IMR-90 (cell line): ENCODE data around the gene NPAS2. TPM values are rescaled to one million over a fixed set of nuclear protein-coding genes. Genes with fewer than 3 reads are reported as not detected.

Experiments
- ATAC-seq: fragments of 200-7000 bp; cut with Tn5 transposase; 2 replicates; pipeline ENCODE4 v1.9.1; 2020; ENCODE audit warnings: low read depth, mild to moderate bottlenecking, moderate library complexity
- BruUV-seq: library from RNA; stranded (reverse); fragments of 400-500 nt; replicated peaks from 2 replicates; lab custom pipeline; 2021; lab: Mats Ljungman, UMichigan
- CTCF ChIA-PET: fragments of 300-600 bp; formaldehyde crosslinking; extraction: SDS; loops from one replicate; lab custom pipeline; 2021; ENCODE audit warnings: antibody characterized with exemption; lab: Yijun Ruan, JAX
- POLR2A ChIA-PET: fragments of 300-600 bp; sonication (Branson Sonifier 250); formaldehyde crosslinking; loops from one replicate; lab custom pipeline; 2022; ENCODE audit warnings: antibody characterized with exemption; ENCODE audit not compliant: unreplicated experiment; lab: Charles Lee
- DNase-seq: peaks from one replicate; pipeline ENCODE4 v3.0.0; 2013
- H2AFZ ChIP-seq: replicated peaks from 2 replicates; pipeline ENCODE3; 2013; ENCODE audit warnings: low read length, mild to moderate bottlenecking; ENCODE audit not compliant: poor library complexity
- H2AK5ac ChIP-seq: 2 replicates; pipeline ENCODE4 v1.6.1; 2013; ENCODE audit warnings: low read depth, low read length, inconsistent platforms
- H2AK9ac ChIP-seq: replicated peaks from 2 replicates; pipeline ENCODE3; 2013; ENCODE audit warnings: mild to moderate bottlenecking, low read depth, low read length, moderate library complexity; ENCODE audit not compliant: poor library complexity
- H2BK120ac ChIP-seq: 2 replicates; pipeline ENCODE4 v1.6.1; 2013; ENCODE audit warnings: low read depth, low read length, inconsistent platforms
- H2BK15ac ChIP-seq: 3 replicates; pipeline ENCODE4 v1.6.1; 2013; ENCODE audit warnings: low read depth, low read length, inconsistent platforms
- H2BK20ac ChIP-seq: 2 replicates; pipeline ENCODE4 v1.6.1; 2013; ENCODE audit warnings: low read depth, mild to moderate bottlenecking, inconsistent platforms, low read length, moderate library complexity
- H2BK5ac ChIP-seq: 2 replicates; pipeline ENCODE4 v1.6.1; 2013; ENCODE audit warnings: mild to moderate bottlenecking, low read depth, low read length, inconsistent platforms; ENCODE audit not compliant: poor library complexity, severe bottlenecking
- H3K14ac ChIP-seq: replicated peaks from 2 replicates; pipeline ENCODE4 v1.6.1; 2013; ENCODE audit warnings: low read depth, low read length, inconsistent platforms
- H3K18ac ChIP-seq: 2 replicates; pipeline ENCODE4 v1.6.1; 2013; ENCODE audit warnings: low read depth, low read length, control low read depth
- H3K23ac ChIP-seq: 2 replicates; pipeline ENCODE4 v1.6.1; 2013; ENCODE audit warnings: low read depth, low read length, inconsistent platforms
- H3K27ac ChIP-seq: 2 replicates; pipeline ENCODE4 v1.5.1; 2013; ENCODE audit warnings: mild to moderate bottlenecking, control low read depth, low read length; ENCODE audit not compliant: insufficient read depth
- H3K27me3 ChIP-seq: 2 replicates; pipeline ENCODE4 v1.6.1; 2013; ENCODE audit warnings: low read length; ENCODE audit not compliant: control insufficient read depth, insufficient read depth
- H3K36me3 ChIP-seq: 2 replicates; pipeline ENCODE4 v1.6.1; 2013; ENCODE audit warnings: low read length, mixed read lengths; ENCODE audit not compliant: control insufficient read depth, insufficient read depth
- H3K4ac ChIP-seq: 2 replicates; pipeline ENCODE4 v1.6.1; 2013; ENCODE audit warnings: low read depth, low read length, inconsistent platforms
- H3K4me1 ChIP-seq: 2 replicates; pipeline ENCODE4 v1.6.1; 2013; ENCODE audit warnings: low read length, mixed read lengths; ENCODE audit not compliant: control insufficient read depth, insufficient read depth
- H3K4me2 ChIP-seq: 2 replicates; pipeline ENCODE4 v1.6.1; 2013; ENCODE audit warnings: low read depth, mild to moderate bottlenecking, control low read depth, low read length, moderate library complexity
- H3K4me3 ChIP-seq: 2 replicates; pipeline ENCODE4 v1.5.1; 2013; ENCODE audit warnings: low read depth, mild to moderate bottlenecking, control low read depth, low read length, moderate library complexity; ENCODE audit not compliant: insufficient read depth
- H3K56ac ChIP-seq: 2 replicates; pipeline ENCODE4 v1.6.1; 2013; ENCODE audit warnings: low read length, inconsistent platforms; ENCODE audit not compliant: insufficient read depth; ENCODE audit errors: extremely low read depth
- H3K79me1 ChIP-seq, 2 experiments: 2 replicates each; pipeline ENCODE4 v1.6.1; 2013; ENCODE audit warnings: low read length in 2 of 2, inconsistent platforms in 1 of 2, low read depth in 1 of 2
- H3K9ac ChIP-seq: 2 replicates; pipeline ENCODE4 v1.6.1; 2013; ENCODE audit warnings: low read depth, low read length, control low read depth
- H3K9me1 ChIP-seq: 2 replicates; pipeline ENCODE4 v1.6.1; 2013; ENCODE audit warnings: low read length, inconsistent platforms; ENCODE audit not compliant: insufficient read depth
- H3K9me3 ChIP-seq: 2 replicates; pipeline ENCODE4 v1.6.1; 2013; ENCODE audit warnings: low read length; ENCODE audit not compliant: control insufficient read depth, insufficient read depth
- H4K20me1 ChIP-seq: 2 replicates; pipeline ENCODE4 v1.6.1; 2013; ENCODE audit warnings: low read length, inconsistent platforms; ENCODE audit not compliant: insufficient read depth
- H4K5ac ChIP-seq: 2 replicates; pipeline ENCODE4 v1.6.1; 2013; ENCODE audit warnings: mild to moderate bottlenecking, low read depth, low read length, control low read depth
- H4K8ac ChIP-seq, 2 experiments: 2 replicates each; pipeline ENCODE4 v1.6.1; 2013; ENCODE audit warnings: low read depth in 2 of 2, low read length in 2 of 2, control low read depth in 1 of 2, inconsistent platforms in 1 of 2
- H4K91ac ChIP-seq: 2 replicates; pipeline ENCODE4 v1.6.1; 2013; ENCODE audit warnings: low read depth, low read length, inconsistent platforms; ENCODE audit not compliant: insufficient read depth
- BHLHE40 ChIP-seq: fragments of 150-350 bp; IDR thresholded peaks from 2 replicates; pipeline ENCODE4 v1.6.1; 2016; ENCODE audit warnings: mild to moderate bottlenecking, low read depth, low read length
- CEBPB ChIP-seq: IDR thresholded peaks from 2 replicates; pipeline ENCODE4 v1.6.1; 2012; ENCODE audit warnings: low read depth, low read length, improper control_type of control experiment
- CHD1 ChIP-seq: IDR thresholded peaks from 2 replicates; pipeline ENCODE4 v1.6.1; 2012; ENCODE audit warnings: low read depth, low read length, improper control_type of control experiment
- CTCF ChIP-seq: conservative IDR thresholded peaks from 2 replicates; pipeline ENCODE4 v1.5.1; 2012; ENCODE audit warnings: mild to moderate bottlenecking, low read depth, low read length, improper control_type of control experiment
- ELK1 ChIP-seq: fragments of 150-350 bp; IDR thresholded peaks from 2 replicates; pipeline ENCODE4 v1.6.1; 2016; ENCODE audit warnings: low read depth, mild to moderate bottlenecking, low read length, moderate library complexity, borderline replicate concordance
- FOS ChIP-seq: fragments of 150-350 bp; IDR thresholded peaks from 2 replicates; pipeline ENCODE4 v1.6.1; 2016; ENCODE audit warnings: low read depth, low read length
- MAFK ChIP-seq: IDR thresholded peaks from 2 replicates; pipeline ENCODE4 v1.6.1; 2012; ENCODE audit warnings: low read depth, low read length, improper control_type of control experiment
- MAZ ChIP-seq: IDR thresholded peaks from 2 replicates; pipeline ENCODE4 v1.6.1; 2012; ENCODE audit warnings: low read depth, mild to moderate bottlenecking, low read length, improper control_type of control experiment, moderate library complexity, borderline replicate concordance
- MXI1 ChIP-seq: IDR thresholded peaks from 2 replicates; pipeline ENCODE4 v1.6.1; 2012; ENCODE audit warnings: low read depth, mild to moderate bottlenecking, low read length, moderate library complexity, borderline replicate concordance
- NFE2L2 ChIP-seq: fragments of 150-350 bp; IDR thresholded peaks from 2 replicates; pipeline ENCODE4 v1.6.1; 2016; ENCODE audit warnings: low read depth, mild to moderate bottlenecking, low read length
- POLR2A ChIP-seq: IDR thresholded peaks from 2 replicates; pipeline ENCODE4 v1.6.1; 2012; ENCODE audit warnings: mild to moderate bottlenecking, low read depth, low read length
- RAD21 ChIP-seq: IDR thresholded peaks from 2 replicates; pipeline ENCODE4 v1.6.1; 2012; ENCODE audit warnings: low read length, improper control_type of control experiment
- RCOR1 ChIP-seq: IDR thresholded peaks from 2 replicates; pipeline ENCODE4 v1.6.1; 2012; ENCODE audit warnings: mild to moderate bottlenecking, low read length, improper control_type of control experiment; ENCODE audit not compliant: insufficient replicate concordance
- RFX5 ChIP-seq: IDR thresholded peaks from 2 replicates; pipeline ENCODE4 v1.8.0; 2012; ENCODE audit warnings: low read depth, mild to moderate bottlenecking, low read length, moderate library complexity
- SMC3 ChIP-seq: fragments of 150-350 bp; IDR thresholded peaks from 2 replicates; pipeline ENCODE4 v1.6.1; 2016; ENCODE audit warnings: low read depth, mild to moderate bottlenecking, antibody characterized with exemption, low read length, moderate library complexity
- WGBS, 2 experiments: methylation state at CpG; one replicate each; pipeline versions ENCODE4 v1.1.5 to v1.1.7; 2013; ENCODE audit warnings: missing lambda C conversion rate in 2 of 2; ENCODE audit not compliant: insufficient read length in 1 of 2; ENCODE audit errors: extremely low coverage in 2 of 2; 5-methylcytosine and 5-hydroxymethylcytosine counted together
- dilution Hi-C: fragments of 300-500 bp; cut with HindIII; formaldehyde crosslinking; loops from one replicate; pipeline ENCODE4 v1.14.3; 2018; ENCODE audit warnings: low sequenced_read_pairs; ENCODE audit not compliant: unreplicated experiment
- in situ Hi-C: fragments of 300-500 bp; cut with MboI; formaldehyde crosslinking; loops from 3 replicates; pipeline ENCODE4 v1.14.3; 2019; ENCODE audit warnings: low sequenced_read_pairs, inconsistent platforms, mixed read lengths
- intact Hi-C: fragments of 100-400 bp; cut with micrococcal nuclease; formaldehyde crosslinking; loops from 2 replicates; pipeline ENCODE4 v1.10.0; 2022
- polyA plus RNA-seq, 3 experiments: library from polyadenylated mRNA; depleted of rRNA; stranded (reverse); fragments of >200 nt; gene quantifications; 2 replicates each; pipeline ENCODE4 v1.2.3, GENCODE V29; 2012; ENCODE audit warnings: low replicate concordance in 1 of 3
- total RNA-seq: library from RNA; depleted of rRNA; stranded (reverse); fragments of >200 nt; gene quantifications from 2 replicates; pipeline ENCODE4 v1.2.3, GENCODE V29; 2012
- TF ChIP-seq, protein P1 (sequence below): fragments of 150-350 bp; IDR thresholded peaks from 2 replicates; pipeline ENCODE4 v1.6.1; 2017; ENCODE audit warnings: mild to moderate bottlenecking, antibody characterized with exemption, low read length, low read depth

NPAS2 gene
- total and polyA plus RNA-seq, 2 of the 4 experiments (the other 2 are of a cell fraction) = 5.2 to 14.8 TPM

DNA sequence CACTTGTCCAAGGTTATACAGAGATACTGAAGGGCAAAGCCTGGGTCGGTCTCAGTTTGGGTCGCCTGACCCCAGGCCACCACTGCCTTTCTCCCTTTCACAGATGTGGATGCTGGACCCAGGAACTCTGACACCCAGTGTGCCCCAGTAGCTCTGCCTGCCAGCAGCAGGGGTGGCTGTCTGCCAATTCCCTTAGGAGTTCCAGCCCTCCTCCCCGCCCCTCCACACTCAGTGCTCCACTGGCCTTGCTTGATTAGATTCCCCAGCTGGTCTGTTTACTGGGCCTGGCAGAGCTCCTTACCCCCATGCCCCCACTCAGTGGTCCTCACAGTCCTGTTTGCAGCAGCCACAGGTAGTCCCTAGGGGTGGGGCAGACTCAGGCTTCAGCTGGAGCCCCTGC, 75.5 kb downstream of the NPAS2 start:
- DNase-seq = no peak
- dilution Hi-C loops = no loop called here

More for the DNA sequence above, 75.5 kb downstream of the NPAS2 start:
- Histone ChIP-seq H3K4me2 (no peak overlapping the region), H2BK5ac (no peak overlapping the region), H3K79me1 (peaks cover 22 to 40% of the 10 kb centered on the region in 2 experiments), H3K9me1 (peaks cover 19% of the 10 kb centered on the region), H3K4ac (no peak overlapping the region), H2AK9ac (no peak overlapping the region), H4K20me1 (no peaks in the 10 kb centered on the region; the same call in 1 of the 2 replicates), H3K9me3 (no peaks in the 10 kb centered on the region), H4K8ac (no peak overlapping the region), H3K56ac (no peak overlapping the region), H3K27ac (no peak overlapping the region), H2AK5ac (no peak overlapping the region; the same call in 1 of the 2 replicates), H3K14ac (no peak overlapping the region), H3K36me3 (no peaks in the 10 kb centered on the region), H3K23ac (0 out of 2 replicates have a peak overlapping the region, but pooled peaks have one; percentile 15), H2AFZ (peak overlapping the region; percentile 38), H3K4me1 (peaks cover 13% of the 10 kb centered on the region), H2BK15ac (no peak overlapping the region), H3K18ac (no peak overlapping the region), H2BK20ac (no peak overlapping the region), H4K91ac (no peak overlapping the region), H2BK120ac (no peak overlapping the region), H3K9ac (no peak overlapping the region), H3K4me3 (no peak overlapping the region), H4K5ac (no peak overlapping the region), H3K27me3 (no peaks in the 10 kb centered on the region)
- TF ChIP-seq CTCF (no peak), BHLHE40 (no peak), RCOR1 (no peak), NFE2L2 (no peak), MAFK (no peak), RFX5 (no peak), CEBPB (no peak), ELK1 (no peak), FOS (no peak), MAZ (no peak), SMC3 (no peak), MXI1 (no peak), POLR2A (no peak), RAD21 (no peak), CHD1 (no peak)
- TF ChIP-seq, protein P1, sequence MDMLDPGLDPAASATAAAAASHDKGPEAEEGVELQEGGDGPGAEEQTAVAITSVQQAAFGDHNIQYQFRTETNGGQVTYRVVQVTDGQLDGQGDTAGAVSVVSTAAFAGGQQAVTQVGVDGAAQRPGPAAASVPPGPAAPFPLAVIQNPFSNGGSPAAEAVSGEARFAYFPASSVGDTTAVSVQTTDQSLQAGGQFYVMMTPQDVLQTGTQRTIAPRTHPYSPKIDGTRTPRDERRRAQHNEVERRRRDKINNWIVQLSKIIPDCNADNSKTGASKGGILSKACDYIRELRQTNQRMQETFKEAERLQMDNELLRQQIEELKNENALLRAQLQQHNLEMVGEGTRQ = no peak
- BruUV-seq = no TSS peak
- POLR2A ChIA-PET = no interaction called here
- intact Hi-C loops = no loop called here
- in situ Hi-C loops = no loop called here
- peak; percentile 35 for ATAC-seq
- no CpG with 5 or more reads among the region's 3 CpGs for WGBS, 2 experiments
- CTCF ChIA-PET = interaction anchor here (1.0 kb wide), 1 partner anchor 20 kb away, joined by 3 read pairs; no protein-coding TSS in a partner anchor
